Measurements from ENCODE around the gene LRRC73.

GRCh38 chr6:43559328-43559727, 49.2 kb upstream of the LRRC73 start:
- TF ChIP-seq CTCF (tag by site-specific recombination; IDR thresholded peaks at IDR 0.05) (no peak), YY1 (tag by site-specific recombination; IDR thresholded peaks at IDR 0.05) (no peak), SP3 (tag by site-specific recombination; IDR thresholded peaks at IDR 0.05) (no peak), ZNF785 (tag by site-specific recombination; IDR thresholded peaks at IDR 0.05) (no peak), REST (tag by site-specific recombination; IDR thresholded peaks at IDR 0.05) (no peak), SP7 (tag by site-specific recombination; IDR thresholded peaks at IDR 0.05) (no peak), ZNF280D (tag by site-specific recombination; IDR thresholded peaks at IDR 0.05) (no peak), ATF2 (tag by site-specific recombination; IDR thresholded peaks at IDR 0.05; ENCODE audit: low read depth) (no peak), SALL2 (tag by site-specific recombination; IDR thresholded peaks at IDR 0.05; ENCODE audit: borderline replicate concordance) (no peak)

Measured in HEK293 (cell line).